ENCODE results near the gene DPH6.
"Not testable (repeated sequence)": the region's sequence is repeated elsewhere in the genome, so short reads cannot be mapped to it uniquely, and the experiment has no call there.

GRCh38 chr15:35378454-35378853, 167.5 kb downstream of the DPH6 start:
- TF ChIP-seq CTCF (IDR thresholded peaks at IDR 0.05 in 4 of 5, conservative IDR thresholded peaks at IDR 0.05 in 1 of 5); POLR2A (IDR thresholded peaks at IDR 0.05): not testable (repeated sequence)
